ENCODE data around the gene RTP5.

DNA sequence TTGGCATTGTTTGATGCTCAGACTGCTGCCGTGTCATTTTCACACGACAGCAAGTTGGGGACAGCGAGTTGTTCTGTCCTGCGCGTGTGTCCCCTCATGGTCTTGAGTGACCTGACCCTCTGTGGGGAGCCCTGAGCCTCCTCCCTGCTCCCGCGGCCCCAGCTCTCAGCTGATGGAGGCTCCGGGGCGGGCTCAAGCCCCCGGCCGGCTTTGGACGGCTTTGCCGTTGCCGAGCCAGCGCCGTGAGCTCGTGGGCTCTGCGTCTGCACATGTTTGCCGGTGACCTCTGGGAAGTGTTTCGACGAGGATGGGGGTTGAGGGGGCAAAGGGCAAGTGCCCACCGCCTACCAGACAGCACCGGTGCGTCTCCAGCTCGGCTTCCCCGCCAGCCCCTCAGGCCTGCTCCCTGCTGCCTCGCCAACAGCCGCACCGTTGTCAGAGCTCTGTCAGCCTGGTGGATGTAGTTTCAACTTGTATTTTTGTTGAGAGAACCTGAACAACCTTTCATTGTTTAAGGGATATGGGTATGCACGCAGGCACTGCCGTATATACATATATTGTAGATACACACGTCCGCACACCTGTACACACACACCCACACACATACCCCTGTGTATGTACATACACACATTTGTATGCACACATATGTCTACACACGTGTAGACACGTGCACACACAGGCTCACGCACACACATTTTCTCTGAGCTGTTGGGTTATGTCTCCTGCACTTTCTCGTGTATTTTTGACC is 24.5 kb upstream of the RTP5 start:
- TF ChIP-seq, protein P1, sequence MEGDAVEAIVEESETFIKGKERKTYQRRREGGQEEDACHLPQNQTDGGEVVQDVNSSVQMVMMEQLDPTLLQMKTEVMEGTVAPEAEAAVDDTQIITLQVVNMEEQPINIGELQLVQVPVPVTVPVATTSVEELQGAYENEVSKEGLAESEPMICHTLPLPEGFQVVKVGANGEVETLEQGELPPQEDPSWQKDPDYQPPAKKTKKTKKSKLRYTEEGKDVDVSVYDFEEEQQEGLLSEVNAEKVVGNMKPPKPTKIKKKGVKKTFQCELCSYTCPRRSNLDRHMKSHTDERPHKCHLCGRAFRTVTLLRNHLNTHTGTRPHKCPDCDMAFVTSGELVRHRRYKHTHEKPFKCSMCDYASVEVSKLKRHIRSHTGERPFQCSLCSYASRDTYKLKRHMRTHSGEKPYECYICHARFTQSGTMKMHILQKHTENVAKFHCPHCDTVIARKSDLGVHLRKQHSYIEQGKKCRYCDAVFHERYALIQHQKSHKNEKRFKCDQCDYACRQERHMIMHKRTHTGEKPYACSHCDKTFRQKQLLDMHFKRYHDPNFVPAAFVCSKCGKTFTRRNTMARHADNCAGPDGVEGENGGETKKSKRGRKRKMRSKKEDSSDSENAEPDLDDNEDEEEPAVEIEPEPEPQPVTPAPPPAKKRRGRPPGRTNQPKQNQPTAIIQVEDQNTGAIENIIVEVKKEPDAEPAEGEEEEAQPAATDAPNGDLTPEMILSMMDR (IDR thresholded peaks at IDR 0.05), result no peak
- TF ChIP-seq POLR2A (IDR thresholded peaks at IDR 0.05), result no peak
